AG20443 (cell line): ENCODE results near the gene TNP2.

Experiments used
- DNase-seq: peaks from one replicate; pipeline ENCODE4 v3.0.0; 2012; ENCODE audit warnings: low spot score, mixed read lengths

Gene TNP2

DNA sequence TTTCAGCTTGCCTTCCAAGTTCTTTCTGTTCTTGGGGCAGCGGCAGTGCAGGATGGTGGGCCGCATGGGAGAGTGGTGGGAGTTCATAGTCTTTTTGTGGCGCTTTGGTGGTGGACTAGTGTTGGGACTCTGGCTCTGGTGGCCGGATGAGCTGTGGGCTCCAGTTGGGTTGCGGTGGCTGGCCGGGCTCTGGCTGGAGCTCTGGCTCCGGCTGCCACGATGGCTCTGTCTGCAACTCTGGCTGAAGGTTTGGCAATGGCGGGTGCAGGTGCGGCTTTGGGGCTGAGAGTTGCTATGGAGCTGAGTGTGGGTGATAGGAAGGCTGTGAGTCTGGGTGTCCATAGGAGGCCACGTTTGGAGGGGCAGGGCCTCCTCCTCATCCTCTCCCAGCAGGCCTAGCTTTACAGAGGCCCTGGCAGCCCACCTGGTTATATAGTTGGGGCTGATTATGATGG, at the start of gene TNP2:
TSS of gene TNP2 (minus strand) at position 405 of the 455 bp plus-strand sequence. CDS start at position 342, 63 bp downstream.
- DNase-seq = no peak

DNA sequence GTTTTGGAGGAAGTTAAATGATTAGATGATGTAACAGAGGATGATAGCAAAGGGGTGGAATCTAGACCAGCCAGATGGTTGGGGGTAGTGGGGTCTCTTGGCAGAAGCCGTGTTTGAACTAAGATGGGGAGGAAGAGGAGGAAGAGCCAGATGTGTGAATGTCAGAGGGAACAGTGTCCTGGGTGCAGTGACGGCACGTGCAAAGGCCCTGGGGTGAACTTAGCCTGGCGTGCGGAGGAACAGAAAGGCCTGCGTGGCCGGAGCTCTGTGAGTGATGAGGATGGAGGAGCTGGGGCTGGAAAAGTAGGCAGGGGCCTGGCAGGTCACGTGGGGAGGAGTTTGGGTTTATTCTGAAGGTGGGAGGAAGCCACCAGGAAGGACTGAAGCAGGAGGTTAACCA, 49.7 kb upstream of the TNP2 start:
- no peak for DNase-seq

DNA sequence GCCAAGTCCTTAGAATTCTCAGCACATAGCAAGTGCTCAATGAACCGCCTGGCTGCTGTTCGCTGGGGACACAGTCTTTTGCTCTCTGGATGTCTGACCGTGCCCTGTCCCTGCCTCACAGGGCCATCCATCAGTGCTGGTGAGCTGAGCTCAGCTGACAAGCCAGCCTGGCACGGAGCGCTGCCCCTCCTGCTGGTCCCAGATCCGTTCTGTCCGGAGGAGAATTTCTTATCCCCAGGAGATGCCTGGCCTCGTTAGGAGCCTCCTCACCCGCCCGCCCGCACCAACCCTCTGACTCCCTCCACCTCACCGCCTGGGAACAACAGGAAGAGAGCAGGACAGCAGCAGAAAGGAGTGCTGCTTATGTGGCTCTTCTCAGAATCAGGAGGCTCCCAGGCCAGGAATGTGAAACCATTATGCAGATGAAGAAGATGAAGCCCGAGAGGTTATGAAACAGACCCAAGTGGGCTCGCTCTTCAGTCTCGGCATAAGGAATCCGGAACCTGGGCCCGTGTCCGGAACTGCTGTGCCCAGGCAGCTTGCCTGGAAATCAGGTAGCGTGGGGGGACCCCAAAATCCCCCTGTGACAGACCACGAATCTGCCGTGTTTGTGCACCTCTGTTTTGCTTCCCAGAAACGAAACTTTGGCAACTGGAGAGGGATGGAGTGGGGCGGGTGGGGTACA, 47.3 kb upstream of the TNP2 start:
- no peak for DNase-seq

DNA sequence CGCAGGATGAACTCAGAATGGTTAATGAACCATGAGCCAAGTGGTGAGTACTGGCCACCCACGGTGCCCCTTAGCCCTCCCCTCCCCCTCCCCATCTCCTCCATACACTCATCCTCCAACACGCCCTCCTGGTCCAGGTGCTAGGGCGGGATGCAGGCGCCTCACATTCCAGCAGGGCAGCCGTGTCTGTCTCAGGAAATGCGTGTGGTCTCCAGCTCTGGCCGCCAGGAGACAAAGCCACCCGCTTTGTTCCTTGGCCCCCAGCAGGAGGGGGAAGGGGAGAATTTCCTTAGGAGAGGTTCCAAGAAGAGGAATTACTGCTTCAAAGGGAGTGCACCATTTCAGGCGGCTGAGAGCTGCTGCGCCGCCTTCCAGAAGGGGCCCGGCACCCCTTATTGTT, 46.4 kb upstream of the TNP2 start:
- DNase-seq = no peak

DNA sequence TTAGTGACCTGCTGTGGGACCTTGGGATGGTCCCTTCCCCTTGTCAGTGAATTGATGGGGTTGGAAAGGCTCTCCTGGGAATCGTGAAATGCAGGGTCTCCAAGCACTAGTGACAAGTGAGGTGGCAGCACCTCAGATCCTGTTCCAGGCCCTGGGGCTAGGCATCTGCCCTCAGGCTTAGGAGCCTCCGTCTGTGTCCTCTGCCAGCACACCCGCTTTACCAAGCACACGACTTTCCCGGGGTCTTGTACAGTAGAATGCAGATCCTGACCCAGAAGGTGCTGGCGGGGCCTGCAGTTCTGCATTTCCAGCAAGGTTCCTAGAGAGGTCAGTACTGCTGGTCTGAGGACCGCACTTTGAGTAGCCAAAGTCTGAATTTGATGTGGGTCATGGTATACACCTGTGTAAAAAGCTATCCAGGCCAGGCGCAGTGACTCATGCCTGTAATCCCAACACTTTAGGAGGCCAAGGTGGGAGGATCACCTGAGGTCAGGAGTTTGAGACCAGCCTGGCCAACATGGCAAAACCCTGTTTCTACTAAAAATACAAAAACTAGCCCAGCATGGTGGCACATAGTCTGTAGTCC, 45.3 kb upstream of the TNP2 start:
- no peak for DNase-seq

DNA sequence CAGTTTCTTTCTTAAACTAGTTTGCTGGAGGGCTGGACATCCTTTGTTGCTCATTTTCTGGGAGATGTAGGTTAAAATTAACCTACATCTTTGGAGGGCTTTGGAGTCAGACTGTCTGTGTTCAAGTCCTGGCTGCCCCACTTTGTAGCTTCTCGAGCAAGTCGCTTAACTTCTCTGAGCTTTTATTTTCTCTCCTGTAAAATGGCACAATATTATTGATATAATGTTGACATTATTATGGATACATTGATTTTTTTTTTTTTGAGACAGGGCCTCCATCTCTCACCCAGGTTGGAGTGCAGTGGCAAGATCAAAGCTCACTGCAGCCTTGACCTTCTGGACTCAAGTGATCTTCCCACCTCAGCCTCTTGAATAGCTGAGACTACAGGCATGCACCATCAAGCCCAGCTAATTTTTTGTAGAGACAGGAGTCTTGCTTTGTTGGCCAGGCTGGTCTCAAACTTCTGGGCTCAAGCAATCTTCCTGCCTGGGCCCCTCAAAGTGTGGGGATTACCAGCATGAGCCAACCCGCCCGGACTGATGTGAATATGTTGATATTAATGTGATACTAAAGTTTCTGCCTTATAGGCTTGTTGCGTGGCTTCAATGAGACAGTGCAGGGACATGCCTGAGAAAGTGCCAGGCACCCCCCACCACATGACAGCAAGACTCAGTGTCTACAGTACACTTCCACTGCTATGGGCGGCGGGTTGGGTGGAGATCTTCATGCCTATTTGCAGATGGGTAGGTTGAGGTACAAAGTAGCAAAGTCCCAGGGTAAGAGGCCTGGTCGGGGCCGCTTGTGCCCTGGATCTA, 44.6 kb upstream of the TNP2 start:
- DNase-seq = no peak

DNA sequence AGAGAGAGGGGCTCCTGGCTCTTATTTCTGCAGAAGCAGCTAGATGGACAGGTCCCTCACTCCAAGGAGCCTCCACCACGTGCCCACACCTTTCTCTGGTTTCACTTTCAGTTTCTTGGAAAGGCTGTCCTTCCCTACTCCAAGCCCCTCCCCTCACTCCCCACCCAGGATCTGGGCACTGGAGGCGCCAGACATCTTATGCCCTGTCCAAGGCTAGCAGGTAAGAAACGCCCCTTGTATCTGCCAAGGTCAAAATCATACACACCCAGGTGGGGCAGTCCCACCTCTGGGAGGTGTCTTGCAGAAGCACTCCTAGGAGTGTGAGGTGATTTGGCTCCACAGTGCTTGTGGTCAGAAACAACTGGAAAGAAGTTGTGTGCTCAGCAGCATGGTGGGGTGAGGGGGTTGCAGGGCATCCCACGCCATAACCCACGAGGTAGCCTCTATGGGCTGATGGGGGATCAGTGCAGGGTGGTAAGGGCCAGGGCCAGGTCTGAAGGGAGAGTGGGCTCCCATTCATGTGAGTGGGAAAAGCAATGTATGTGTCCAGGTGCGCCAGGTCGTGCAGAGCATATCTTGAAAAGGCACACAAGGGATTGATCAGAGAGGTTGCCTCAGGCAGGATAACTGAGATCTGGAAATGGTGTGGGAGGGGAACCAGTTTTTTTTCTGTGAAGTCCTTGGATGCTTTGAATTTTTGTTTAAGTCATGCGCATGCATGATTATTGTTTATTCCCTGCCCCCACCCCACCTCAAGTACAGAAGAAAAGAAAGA, 43.8 kb upstream of the TNP2 start:
- DNase-seq = no peak

DNA sequence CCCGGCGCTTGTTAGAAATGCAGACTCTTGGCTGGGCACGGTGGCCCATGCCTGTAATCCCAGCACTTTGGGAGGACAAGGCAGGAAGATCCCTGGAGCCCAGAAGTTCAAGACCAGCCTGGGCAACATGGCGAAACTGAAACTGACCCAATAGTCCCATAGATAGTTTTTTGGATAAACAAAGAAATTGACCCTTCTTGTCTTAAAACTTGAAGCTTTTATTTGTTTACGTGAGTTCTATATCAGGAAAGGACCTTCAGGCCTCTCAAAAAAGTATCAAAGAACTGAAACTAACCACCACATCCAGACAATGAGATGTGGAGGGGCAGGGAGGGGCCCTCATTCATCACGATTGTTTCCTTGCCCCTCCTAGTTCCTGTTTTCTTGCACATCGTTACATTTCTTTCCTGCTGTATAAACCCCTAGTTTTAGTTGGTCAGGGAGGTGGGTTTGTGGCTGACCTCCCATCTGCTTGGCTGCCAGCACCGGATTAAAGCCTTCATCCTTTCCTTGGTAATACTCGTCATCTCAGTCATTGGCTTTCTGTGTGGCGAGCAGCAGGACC, 42.0 kb upstream of the TNP2 start:
- DNase-seq = no peak

DNA sequence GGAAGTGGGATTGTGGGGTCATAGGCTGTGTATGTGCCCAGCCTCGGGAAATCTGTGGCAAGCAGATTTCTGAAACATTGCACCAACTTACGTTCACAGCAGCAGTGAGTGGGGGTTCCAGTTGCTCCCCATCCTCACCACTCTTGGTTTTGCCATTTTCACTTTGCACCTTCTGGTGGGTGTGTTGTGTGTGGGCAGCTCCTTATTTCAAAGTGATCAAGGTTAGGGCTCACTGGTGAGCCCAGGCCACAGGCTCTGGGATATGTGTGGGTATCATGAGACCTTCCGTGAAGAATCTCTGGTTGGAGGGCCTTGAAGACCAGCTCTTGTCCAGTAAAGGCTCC, 41.5 kb upstream of the TNP2 start:
- no peak for DNase-seq

DNA sequence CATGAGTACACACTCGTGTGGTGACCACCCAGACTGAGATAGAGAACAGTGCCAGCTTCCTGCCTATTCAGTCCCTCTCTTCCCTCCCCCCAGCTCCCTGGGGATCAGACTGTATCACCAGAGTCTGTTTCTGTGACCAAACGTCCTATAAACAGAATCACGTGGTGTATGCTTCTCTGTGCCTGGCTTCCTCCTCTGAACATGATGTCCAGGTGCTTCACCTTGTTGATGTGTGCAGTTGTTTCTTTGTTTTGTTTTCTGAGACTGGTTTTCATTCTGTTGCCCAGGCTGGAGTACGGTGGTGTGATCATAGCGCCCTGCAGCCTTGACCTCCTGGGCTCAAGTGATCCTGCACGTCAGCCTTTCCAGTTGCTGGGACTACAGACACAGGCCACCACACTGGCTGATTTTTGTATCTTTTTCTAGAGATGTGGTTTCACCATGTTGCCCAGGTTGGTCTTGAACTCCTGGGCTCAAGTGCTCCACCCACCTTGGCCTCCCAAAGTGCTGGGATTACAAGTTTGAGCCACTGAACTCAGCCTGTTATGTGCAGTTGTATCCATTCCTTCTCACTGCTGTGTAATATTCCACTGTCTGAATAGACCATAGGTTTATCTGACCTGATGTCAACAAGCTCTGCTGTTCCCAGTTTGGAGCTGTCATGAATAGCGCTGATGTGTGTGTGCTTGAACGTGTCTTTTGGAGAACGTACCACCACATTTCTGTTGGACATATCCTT, 40.9 kb upstream of the TNP2 start:
- DNase-seq = no peak

DNA sequence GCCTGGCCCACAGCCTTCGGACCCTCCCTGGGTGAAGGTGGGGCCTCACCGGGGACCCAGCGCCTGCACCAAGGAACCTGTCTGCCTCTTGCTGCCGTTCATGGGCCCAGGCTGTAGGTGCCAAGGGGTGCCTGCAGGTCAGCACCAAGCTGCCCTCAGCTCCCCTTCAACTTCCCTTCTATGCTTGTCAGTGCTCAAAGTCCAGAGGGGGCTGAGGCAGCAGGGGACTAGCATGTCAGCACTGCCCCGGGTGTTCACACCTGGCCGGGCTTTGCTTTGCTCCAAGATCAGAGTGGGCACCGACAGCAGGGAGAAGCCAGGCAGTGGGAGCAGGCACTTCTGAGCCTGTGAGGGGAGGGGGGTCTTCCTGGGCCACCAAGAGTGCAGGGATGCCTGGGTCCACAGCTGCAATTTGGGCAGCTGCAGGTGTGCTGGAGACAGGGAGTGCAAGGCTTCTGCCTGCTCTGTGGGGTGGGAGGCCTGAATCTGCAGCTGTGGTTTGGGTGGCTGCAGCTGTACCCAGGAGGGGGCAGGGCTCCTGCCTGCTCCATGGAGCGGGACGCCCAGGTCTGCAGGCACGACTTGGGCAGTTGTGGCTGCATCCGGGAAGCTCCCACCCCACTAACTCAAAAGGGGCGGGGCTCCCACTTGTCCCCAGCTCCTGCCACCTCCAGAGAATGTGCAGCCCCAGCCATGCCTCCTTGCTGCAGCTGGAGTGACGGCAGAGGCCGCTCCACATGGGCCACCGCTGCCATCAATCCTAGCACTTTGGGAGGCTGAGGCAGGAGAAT, 39.6 kb upstream of the TNP2 start:
- no peak for DNase-seq

DNA sequence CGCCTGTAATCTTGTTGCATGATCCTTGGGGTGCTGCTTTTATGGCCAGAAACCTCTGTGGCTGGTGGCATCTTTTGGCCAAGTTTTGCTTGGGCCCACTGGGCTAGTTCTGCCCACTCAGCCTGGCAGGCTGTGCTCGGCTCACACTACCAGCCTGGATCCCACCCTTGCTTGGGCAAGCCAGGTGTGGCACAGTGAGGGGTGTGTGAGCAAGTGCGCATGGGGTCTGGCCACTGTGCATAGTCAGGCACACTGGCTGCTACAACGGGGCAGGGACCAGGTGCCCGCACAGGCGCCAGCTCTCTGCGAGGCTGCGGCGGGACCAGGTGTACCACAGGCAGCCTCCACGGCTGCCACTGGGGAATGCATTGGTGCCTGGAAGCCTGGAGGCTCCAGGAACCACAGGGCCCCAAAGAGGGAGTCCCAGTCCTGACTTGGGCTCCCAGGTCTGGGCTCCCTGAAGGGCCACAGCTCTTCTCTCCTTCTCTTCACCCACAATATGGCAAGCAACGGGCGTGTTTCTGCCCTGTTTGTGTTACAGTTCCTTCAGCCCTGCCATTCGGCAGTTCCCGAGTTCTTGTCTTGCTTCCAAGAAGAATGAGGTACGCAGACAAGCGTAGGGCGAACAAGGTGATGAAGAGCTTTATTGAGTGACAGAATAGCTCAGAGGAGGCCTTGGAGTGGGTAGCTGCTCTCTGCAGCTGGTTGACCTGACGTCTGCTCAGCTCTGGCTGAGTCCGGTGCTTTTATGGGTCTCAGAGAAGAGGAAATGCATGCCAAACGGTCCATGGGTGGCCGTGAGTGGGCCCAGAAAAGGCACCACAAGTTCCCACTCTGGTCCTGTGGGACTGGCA, 38.7 kb upstream of the TNP2 start:
- DNase-seq = no peak

DNA sequence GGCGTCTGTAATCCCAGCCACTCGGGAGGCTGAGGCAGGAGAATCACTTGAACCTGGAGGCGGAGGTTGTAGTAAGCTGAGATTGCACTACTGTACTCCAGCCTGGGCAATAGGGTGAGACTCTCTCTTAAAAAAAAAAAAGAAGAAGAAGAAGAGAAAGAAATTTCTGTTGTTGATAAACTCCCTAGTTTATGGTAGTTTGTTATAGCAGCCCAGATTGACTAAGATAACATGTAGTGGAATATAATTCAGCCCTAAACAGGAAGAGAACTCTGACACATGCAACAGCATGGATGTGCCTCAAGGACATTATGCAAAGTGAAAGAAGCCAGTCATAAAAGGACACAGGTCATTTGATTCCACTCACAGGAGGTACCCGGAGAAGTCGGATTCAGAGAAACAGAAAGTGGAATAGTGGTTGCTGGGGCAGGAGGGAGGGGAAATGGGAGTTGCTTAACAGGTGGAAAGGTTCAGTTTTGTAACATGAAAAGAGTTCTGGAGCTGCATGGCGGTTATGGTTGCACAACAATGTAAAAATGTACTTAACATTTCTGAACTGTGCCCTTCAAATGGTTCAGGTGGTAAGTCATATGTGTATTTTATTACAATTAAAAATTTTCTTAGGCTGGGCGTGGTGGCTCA, 38.0 kb upstream of the TNP2 start:
- DNase-seq = no peak

DNA sequence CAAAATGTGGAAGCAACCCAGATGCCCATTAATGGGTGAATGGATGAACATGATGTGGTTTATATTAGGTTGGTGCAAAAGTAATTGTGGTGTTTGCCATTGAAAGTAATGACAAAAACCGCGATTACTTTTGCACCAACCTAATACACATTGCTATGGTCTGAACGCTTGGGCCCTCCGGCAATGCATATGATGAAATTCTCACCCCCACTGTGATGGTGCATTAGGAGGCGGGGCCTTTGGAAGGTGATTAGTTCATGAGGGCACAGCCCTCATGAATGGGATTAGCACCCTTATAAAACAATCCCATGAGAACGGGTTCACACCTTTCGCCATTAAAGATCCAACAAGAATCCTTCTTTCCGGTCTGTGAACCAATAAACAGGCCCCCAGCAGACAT, 37.3 kb upstream of the TNP2 start:
- no peak for DNase-seq

DNA sequence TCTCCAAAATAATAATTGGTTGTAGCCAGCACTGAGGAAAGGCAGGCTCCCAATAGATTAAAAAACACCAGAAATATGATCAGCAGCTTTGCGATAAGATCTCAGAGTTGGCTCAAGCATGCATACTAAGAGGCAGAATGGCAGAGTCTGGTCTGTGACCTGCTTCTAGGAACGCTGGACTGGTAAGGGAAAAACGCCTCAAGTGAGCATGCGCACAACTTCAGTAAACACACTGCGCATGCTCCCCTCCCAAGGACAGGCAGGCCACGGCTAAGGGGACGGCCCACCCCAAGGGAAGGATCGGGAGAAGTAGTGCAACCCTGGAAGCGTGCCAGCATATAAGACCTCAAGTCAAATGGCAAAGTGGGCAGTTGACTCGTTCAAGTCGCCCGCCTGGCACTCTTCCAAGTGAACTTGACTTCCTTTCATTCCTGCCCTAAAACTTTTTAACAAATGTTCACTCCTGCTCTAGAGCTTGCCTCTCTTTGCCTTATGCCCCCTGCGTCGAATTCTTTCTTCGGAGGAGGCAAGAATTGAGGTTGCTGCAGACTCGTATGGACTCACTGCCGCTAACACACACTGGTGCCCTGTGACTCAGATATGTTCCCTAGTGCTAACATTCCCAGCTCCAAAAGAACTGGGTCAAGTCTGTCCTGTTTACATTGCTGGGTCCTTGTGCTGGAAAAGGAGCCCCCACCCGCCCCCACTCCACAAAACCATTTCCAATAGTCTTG, 34.4 kb upstream of the TNP2 start:
- no peak for DNase-seq

DNA sequence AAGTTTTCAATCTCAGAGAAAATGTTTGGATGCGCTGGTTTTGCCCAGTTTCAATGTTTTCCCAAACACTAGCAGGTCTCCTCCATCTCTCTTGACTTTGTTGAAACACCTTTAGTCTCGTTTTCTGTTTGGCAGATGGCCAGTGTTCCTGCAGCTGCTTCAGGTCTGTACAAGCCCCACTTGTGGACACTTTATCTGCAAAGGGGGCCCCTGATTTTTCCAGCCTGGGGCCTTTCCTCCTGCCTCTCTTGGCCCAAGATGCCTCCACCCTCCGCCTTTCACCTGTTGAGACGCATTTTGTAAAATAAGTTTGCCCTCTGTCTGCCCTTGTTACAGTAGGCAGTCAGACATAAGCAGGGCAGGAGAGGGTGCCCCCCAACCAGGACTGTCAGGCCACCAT, 33.9 kb upstream of the TNP2 start:
- no peak for DNase-seq

DNA sequence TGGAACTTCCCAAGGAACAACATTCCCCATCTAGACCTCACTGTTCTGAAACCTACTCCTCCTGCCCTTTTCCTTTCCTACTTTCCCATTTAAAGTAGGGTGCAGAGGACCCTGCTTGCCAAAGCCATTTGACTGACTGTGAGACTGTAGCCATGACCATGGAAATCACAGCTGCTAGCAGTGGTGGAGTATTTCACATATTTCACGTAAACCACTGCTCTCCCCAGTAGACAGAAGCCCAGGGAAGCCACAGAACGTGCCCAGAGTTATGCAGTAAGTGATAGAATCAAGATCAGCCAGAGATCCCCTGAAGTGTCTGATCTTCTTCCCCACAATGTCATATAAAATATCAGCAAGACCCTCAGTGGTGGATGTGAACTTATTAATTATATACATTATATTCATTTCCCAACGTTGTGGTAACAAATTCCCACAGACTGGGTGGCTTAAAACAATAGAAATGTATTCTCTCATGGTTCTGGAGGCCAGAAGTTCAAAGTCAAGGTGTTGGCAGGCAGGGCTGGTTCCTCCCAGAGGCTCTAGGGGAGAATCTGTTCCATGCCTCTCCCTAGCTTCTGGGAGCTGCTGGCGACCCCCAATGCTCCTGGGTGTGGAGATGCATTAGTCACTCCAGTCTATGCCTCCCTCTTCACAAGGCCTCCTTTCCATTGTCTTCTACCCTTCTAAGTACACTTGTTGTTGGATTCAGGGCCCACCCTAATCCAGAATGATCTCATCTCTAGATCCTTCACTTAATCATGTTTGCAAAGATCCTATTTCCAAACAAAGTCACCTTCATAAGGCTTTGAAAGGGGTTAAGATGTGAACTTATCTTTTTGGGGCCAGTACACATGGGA, 32.7 kb upstream of the TNP2 start:
- no peak for DNase-seq

DNA sequence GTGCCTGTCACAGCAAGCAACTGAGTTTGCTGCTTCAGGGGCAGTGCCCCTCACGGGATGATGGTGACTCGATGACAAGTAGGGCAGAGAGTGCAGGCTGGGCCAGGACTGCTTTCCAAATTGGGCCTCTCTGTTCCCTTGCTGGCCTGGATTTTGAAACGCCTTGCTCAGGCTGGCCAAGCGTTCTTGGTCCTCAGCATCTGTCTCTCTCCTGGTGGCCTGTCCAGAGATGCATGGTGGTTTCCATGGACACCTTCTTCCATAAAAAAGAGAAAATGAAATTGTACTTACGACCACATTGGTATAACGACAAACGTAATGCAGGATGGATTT, 31.4 kb upstream of the TNP2 start:
- DNase-seq = no peak
